ENCODE data around the gene C8A.

DNA sequence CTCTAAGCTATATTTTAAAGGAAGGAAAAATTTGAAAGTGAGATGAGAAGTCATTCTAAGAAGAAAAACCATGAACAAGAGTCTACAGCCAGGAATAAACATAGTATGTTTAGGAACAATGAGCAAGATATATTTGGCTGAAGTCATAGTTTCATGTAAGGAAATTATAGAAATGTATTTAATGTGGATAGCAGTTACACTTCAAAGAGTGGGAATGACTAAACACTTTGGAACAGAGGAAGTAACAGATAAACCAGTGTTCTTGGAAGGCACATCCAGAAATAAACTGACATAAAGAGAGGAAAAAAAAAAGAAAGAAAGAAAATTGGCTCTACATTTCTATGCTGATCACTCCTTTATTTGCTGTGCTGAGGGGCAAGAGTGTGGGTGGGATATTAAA lies 18.0 kb downstream of the C8A start:
- TF ChIP-seq POLR2A (IDR thresholded peaks at IDR 0.05; ENCODE audit: low read depth, low read length) = no peak
- TF ChIP-seq POLR2AphosphoS5 (IDR thresholded peaks at IDR 0.05; ENCODE audit: low read depth, low read length) = no peak
- no peak for TF ChIP-seq TAF1 (IDR thresholded peaks at IDR 0.05; ENCODE audit: low read depth, low read length)
- TF ChIP-seq SPI1 (IDR thresholded peaks at IDR 0.05; ENCODE audit: low read depth, low read length) = no peak
- TF ChIP-seq PAX5 (IDR thresholded peaks at IDR 0.05; ENCODE audit: insufficient read depth, low read length, severe bottlenecking) = no peak

All from GM12891 (cell line).